OCI-LY1 (cell line): ENCODE measurements around the gene CTDSPL.

Experiments
- H2AFZ ChIP-seq: fragments of 200-600 bp; sonication (generic), shearing (Covaris generic); 2 replicates; pipeline ENCODE4 v1.6.0; 2014; ENCODE audit warnings: antibody characterized with exemption, mild to moderate bottlenecking, low read length
- H3F3A ChIP-seq: fragments of 200-600 bp; sonication (generic), shearing (Covaris generic); 2 replicates; pipeline ENCODE4 v1.6.0; 2014; ENCODE audit warnings: mild to moderate bottlenecking, antibody characterized with exemption, low read length, moderate library complexity; ENCODE audit not compliant: insufficient read depth
- H3K27ac ChIP-seq: fragments of 200-600 bp; sonication (generic); 2 replicates; pipeline ENCODE4 v1.5.1; 2014; ENCODE audit warnings: low read length, mixed run types, mild to moderate bottlenecking, low read depth; ENCODE audit not compliant: poor library complexity, severe bottlenecking
- H3K27me3 ChIP-seq: fragments of 200-600 bp; sonication (generic); 2 replicates; pipeline ENCODE4 v1.6.0; 2014; ENCODE audit warnings: antibody characterized with exemption, mild to moderate bottlenecking, low read length, moderate library complexity; ENCODE audit not compliant: insufficient read depth
- H3K36me3 ChIP-seq: fragments of 200-600 bp; sonication (generic); 2 replicates; pipeline ENCODE4 v1.6.1; 2014; ENCODE audit warnings: mild to moderate bottlenecking, antibody characterized with exemption, low read length, moderate library complexity, mixed read lengths; ENCODE audit not compliant: insufficient read depth
- H3K4me1 ChIP-seq: fragments of 200-600 bp; sonication (generic); 2 replicates; pipeline ENCODE4 v1.5.1; 2014; ENCODE audit warnings: mild to moderate bottlenecking, low read length, moderate library complexity; ENCODE audit not compliant: insufficient read depth, severe bottlenecking
- H3K4me2 ChIP-seq: fragments of 200-600 bp; sonication (generic), shearing (Covaris generic); 2 replicates; pipeline ENCODE4 v1.6.1; 2014; ENCODE audit warnings: low read length
- H3K4me3 ChIP-seq: fragments of 200-600 bp; sonication (generic); 2 replicates; pipeline ENCODE4 v1.5.1; 2014; ENCODE audit warnings: low read length, low read depth, mild to moderate bottlenecking, mixed read lengths; ENCODE audit not compliant: poor library complexity, severe bottlenecking
- H3K79me2 ChIP-seq: fragments of 200-600 bp; shearing (Covaris generic); 2 replicates; pipeline ENCODE4 v1.6.1; 2016; ENCODE audit warnings: mixed run types, low read length, mixed read lengths; ENCODE audit not compliant: insufficient read depth
- H3K9ac ChIP-seq: fragments of 200-600 bp; sonication (generic), shearing (Covaris generic); 2 replicates; pipeline ENCODE4 v1.6.1; 2014; ENCODE audit warnings: mild to moderate bottlenecking, low read length, mixed read lengths
- H3K9me2 ChIP-seq: fragments of 200-600 bp; sonication (generic), shearing (Covaris generic); 2 replicates; pipeline ENCODE4 v1.6.1; 2014; ENCODE audit warnings: low read depth, mild to moderate bottlenecking, low read length, mixed read lengths
- H3K9me3 ChIP-seq: fragments of 200-600 bp; shearing (Covaris generic); 2 replicates; pipeline ENCODE4 v1.6.1; 2014; ENCODE audit warnings: low read length, mixed read lengths
- H4K20me1 ChIP-seq: fragments of 200-600 bp; sonication (generic), shearing (Covaris generic); 2 replicates; pipeline ENCODE4 v1.6.0; 2016; ENCODE audit warnings: mild to moderate bottlenecking, low read length; ENCODE audit not compliant: insufficient read depth
- CTCF ChIP-seq: fragments of 200-600 bp; sonication (generic), shearing (Covaris generic); IDR thresholded peaks from 2 replicates; pipeline ENCODE4 v1.5.1; 2017; ENCODE audit warnings: mild to moderate bottlenecking, antibody characterized with exemption, low read length, moderate library complexity, mixed read lengths
- EZH2 ChIP-seq: fragments of 200-600 bp; sonication (generic), shearing (Covaris generic); IDR thresholded peaks from 2 replicates; pipeline ENCODE4 v1.8.0; 2017; ENCODE audit warnings: borderline replicate concordance, mixed run types, mild to moderate bottlenecking, antibody characterized with exemption, low read length, moderate library complexity, mixed read lengths

Gene CTDSPL

DNA sequence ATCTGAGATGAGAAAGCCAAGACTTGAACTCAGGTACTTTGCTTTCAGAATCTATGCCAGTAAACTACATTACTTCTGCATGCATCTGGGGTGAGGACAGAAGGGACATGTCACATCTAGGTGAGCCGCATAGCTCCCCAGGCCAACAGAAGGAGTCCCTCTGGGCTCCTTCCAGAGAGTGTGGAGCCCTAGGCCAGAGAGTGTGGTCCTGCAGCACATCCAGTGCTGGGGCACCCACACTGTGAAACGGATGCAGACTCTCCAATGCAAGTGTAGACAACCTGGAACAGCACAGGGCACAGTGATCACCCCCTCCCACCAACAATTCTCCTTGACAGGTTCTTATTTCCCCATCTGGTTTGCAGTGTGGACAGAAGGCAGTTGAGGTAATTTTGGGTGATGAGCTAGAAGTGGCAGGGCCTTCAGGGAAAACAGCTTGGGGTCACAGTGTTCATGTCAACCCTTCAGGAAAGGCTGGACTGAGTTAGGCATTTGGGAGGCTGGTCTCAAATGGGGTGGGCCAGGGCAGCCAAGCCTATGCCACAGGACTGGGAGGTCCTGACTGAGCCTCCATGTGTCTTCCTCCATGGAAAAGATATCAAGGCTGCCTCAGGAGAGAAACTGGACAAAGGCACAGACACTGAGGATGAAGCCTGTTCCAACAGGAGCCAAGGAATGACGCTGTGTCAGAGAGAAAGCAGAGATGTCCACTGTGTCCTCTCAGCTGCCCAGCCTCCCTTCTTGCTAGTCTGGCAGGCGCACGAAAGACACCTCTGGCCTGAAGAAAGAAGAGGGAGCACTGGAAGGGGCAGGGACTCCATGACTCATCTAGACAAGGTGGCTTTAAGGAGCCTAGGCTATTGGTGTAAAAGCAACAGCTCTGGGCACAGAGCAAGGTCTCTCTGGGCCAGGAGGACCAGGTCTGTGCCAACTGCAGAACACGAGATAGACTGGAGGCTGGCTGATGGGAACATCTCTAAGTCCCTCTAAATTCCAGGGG is 166.1 kb downstream of the CTDSPL start:
- H3K9me2 ChIP-seq = no peaks in the 10 kb centered on the region
- peaks cover 8% of the 10 kb centered on the region for H3K27me3 ChIP-seq
- no peak overlapping the region for H2AFZ ChIP-seq
- no peak overlapping the region for H3K27ac ChIP-seq
- TF ChIP-seq CTCF (no peak), EZH2 (no peak)
- no peaks in the 10 kb centered on the region for H3K36me3 ChIP-seq
- H3K4me2 ChIP-seq = no peak overlapping the region
- H3K9ac ChIP-seq = no peak overlapping the region
- H3K79me2 ChIP-seq = no peaks in the 10 kb centered on the region
- H4K20me1 ChIP-seq = no peaks in the 10 kb centered on the region
- no peaks in the 10 kb centered on the region for H3F3A ChIP-seq
- no peaks in the 10 kb centered on the region for H3K9me3 ChIP-seq
- H3K4me1 ChIP-seq = peaks cover 20% of the 10 kb centered on the region
- no peak overlapping the region for H3K4me3 ChIP-seq

- Histone ChIP-seq H3K36me3 (no peaks in the 10 kb centered on the region), H4K20me1 (no peaks in the 10 kb centered on the region), H3K9me3 (no peaks in the 10 kb centered on the region), H3K9me2 (no peaks in the 10 kb centered on the region), H3K9ac (no peak overlapping the region), H3K4me2 (no peak overlapping the region), H3F3A (no peaks in the 10 kb centered on the region), H3K79me2 (no peaks in the 10 kb centered on the region), H3K27ac (no peak overlapping the region), H3K4me1 (peaks cover 13% of the 10 kb centered on the region), H3K27me3 (peaks cover 8% of the 10 kb centered on the region), H2AFZ (no peak overlapping the region), H3K4me3 (no peak overlapping the region)
- TF ChIP-seq EZH2 = no peak
- no peak for TF ChIP-seq CTCF
These were observed 167.1 kb downstream of the CTDSPL start for GRCh38 chr3:38028621-38029361.

DNA sequence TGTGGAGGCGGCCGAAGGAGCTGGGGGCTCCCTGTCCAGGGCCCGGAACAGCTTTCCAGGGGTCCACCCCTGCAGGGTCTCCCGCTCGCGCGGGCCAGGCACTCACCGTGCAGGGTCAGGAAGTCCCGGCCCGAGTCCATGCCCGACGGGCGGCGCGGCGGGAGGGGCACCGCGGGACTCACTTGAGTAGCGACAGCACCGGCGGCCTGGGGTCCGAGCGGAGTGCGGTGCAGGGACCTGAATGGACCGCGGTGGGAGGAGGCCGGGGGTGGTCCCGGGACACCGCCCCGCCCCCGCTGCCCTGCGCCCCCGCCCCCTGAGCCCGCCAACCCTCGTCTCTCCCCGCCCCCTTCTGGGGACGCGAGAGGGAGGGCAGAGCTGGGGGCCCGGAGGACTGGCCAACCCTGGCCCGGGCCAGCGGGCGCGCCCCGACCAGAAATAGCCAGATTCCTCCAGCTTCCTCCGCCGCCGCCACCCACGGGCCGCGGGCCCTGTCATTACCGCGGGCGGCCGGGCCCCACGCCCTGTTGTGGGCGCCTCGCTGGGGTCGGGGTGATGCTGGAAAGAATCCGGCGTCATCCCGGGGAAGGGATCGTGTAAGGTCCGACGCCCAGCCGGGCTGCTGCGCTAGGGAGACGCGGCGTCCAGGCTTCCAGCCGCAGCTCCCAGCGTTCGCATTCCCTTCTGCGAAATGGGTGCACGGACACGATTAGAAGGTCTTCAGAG is 167.9 kb downstream of the CTDSPL start, which contains the start of gene PLCD1:
Gene PLCD1 (minus strand): TSS at position 243 of the 726 bp plus-strand sequence. CDS start 103 bp downstream, at position 140.
- Histone ChIP-seq H3K9ac (no peak within 1 kb of the TSS), H3K9me2 (no peaks in the 10 kb centered on the region), H3K9me3 (no peaks in the 10 kb centered on the region), H3K27me3 (peaks cover 8% of the 10 kb centered on the region), H3K36me3 (no peaks in the 10 kb centered on the region), H3K27ac (no peak within 1 kb of the TSS), H3K4me3 (no peak within 1 kb of the TSS), H3K4me2 (no peak within 1 kb of the TSS), H2AFZ (no peak within 1 kb of the TSS), H3K4me1 (peaks cover 8% of the 10 kb centered on the region), H4K20me1 (no peaks in the 10 kb centered on the region), H3F3A (no peaks in the 10 kb centered on the region), H3K79me2 (no peaks in the 10 kb centered on the region)
- no peak for TF ChIP-seq CTCF
- TF ChIP-seq EZH2 = no peak
